ENCODE measurements around the gene ZNF845.

GRCh38 chr19:53333066-53333462 is 485 bp upstream of the ZNF845 start:
- no peak for TF ChIP-seq EZH2 (optimal IDR thresholded peaks at IDR 0.05; ENCODE audit: low read depth, low read length)
- no peak for TF ChIP-seq CTCF (IDR thresholded peaks at IDR 0.05; ENCODE audit: low read length)
- no peak for TF ChIP-seq EZH2phosphoT487 (IDR thresholded peaks at IDR 0.05; ENCODE audit: low read length)
